ENCODE results near the gene OSBPL7. TPM values are rescaled to one million over a fixed set of nuclear protein-coding genes. Genes with fewer than 3 reads are reported as not detected.

The OSBPL7 gene
- total RNA-seq = 10 to 100 TPM in 1 of 3 donors, 1 to 10 TPM in 2; 3.0 to 10.2 (median 8.9) TPM

GRCh38 chr17:47821424-47822391, at the start of gene OSBPL7:
Gene OSBPL7 (minus strand): TSS chr17:47821794. CDS start chr17:47820278, 1,516 bp downstream.
- Histone ChIP-seq H3K36me3 (peaks cover 5% of the 10 kb centered on the region), H3K4me1 (peaks cover 0 to 7% of the 10 kb centered on the region in 2 donors), H3K27ac (peak within 1 kb of the TSS; percentile 50 to 54)

GRCh38 chr17:47871048-47871447, 49.5 kb upstream of the OSBPL7 start:
- no peaks in the 10 kb centered on the region for H3K9me3 ChIP-seq
- intact Hi-C loops (cut with DNase I; ENCODE audit: low total_unique reads) = no loop called here
- H3K4me1 ChIP-seq = peaks cover 5 to 27% of the 10 kb centered on the region in 2 donors
- no peak for TF ChIP-seq CTCF (IDR thresholded peaks at IDR 0.05)
- TF ChIP-seq POLR2A (IDR thresholded peaks at IDR 0.05) = no peak
- no peak for TF ChIP-seq POLR2AphosphoS5 (IDR thresholded peaks at IDR 0.05)
- H3K36me3 ChIP-seq = no peaks in the 10 kb centered on the region
- no peak for DNase-seq (ENCODE audit: low spot score in 2 of 2)
- H3K27me3 ChIP-seq = peaks cover 0 to 3% of the 10 kb centered on the region in 2 donors
- no peak overlapping the region for H3K4me3 ChIP-seq
- no peak overlapping the region for H3K27ac ChIP-seq

More at GRCh38 chr17:47821424-47822391, at the start of gene OSBPL7:
- intact Hi-C loops (cut with DNase I; ENCODE audit: low total_unique reads) = no loop called here
- TF ChIP-seq POLR2A (IDR thresholded peaks at IDR 0.05) (no peak), CTCF (IDR thresholded peaks at IDR 0.05) (no peak), POLR2AphosphoS5 (IDR thresholded peaks at IDR 0.05) (no peak)
- H3K9me3 ChIP-seq = no peaks in the 10 kb centered on the region
- H3K4me3 ChIP-seq = peak within 1 kb of the TSS; percentile 39 to 74 (median 62)
- peak; percentile 57 to 74 for DNase-seq (ENCODE audit: low spot score in 2 of 2)
- no peaks in the 10 kb centered on the region for H3K27me3 ChIP-seq

- DNase-seq (ENCODE audit: low spot score in 2 of 2) = no peak
- intact Hi-C loops (cut with DNase I; ENCODE audit: low total_unique reads) = no loop called here
- TF ChIP-seq POLR2A (IDR thresholded peaks at IDR 0.05) (no peak), CTCF (IDR thresholded peaks at IDR 0.05) (no peak), POLR2AphosphoS5 (IDR thresholded peaks at IDR 0.05) (no peak)
- no peak overlapping the region for H3K27ac ChIP-seq
- H3K36me3 ChIP-seq = no peaks in the 10 kb centered on the region
- no peak overlapping the region for H3K4me3 ChIP-seq
- peaks cover 0 to 3% of the 10 kb centered on the region in 2 donors for H3K27me3 ChIP-seq
- peaks cover 5 to 26% of the 10 kb centered on the region in 2 donors for H3K4me1 ChIP-seq
- H3K9me3 ChIP-seq = no peaks in the 10 kb centered on the region
These were observed 48.5 kb upstream of the OSBPL7 start for GRCh38 chr17:47870056-47870455.

GRCh38 chr17:47869114-47869513, 47.5 kb upstream of the OSBPL7 start:
- no peaks in the 10 kb centered on the region for H3K36me3 ChIP-seq
- H3K27ac ChIP-seq = no peak overlapping the region
- peaks cover 0 to 3% of the 10 kb centered on the region in 2 donors for H3K27me3 ChIP-seq
- no peak for TF ChIP-seq POLR2A (IDR thresholded peaks at IDR 0.05)
- no peak for TF ChIP-seq CTCF (IDR thresholded peaks at IDR 0.05)
- no peak for TF ChIP-seq POLR2AphosphoS5 (IDR thresholded peaks at IDR 0.05)
- peaks cover 5 to 21% of the 10 kb centered on the region in 2 donors for H3K4me1 ChIP-seq
- H3K9me3 ChIP-seq = no peaks in the 10 kb centered on the region
- DNase-seq (ENCODE audit: low spot score in 2 of 2) = no peak
- intact Hi-C loops (cut with DNase I; ENCODE audit: low total_unique reads) = no loop called here
- H3K4me3 ChIP-seq = no peak overlapping the region
